PC-3 (cell line): Measurements from ENCODE around the gene RNMT. TPM values are rescaled to one million over a fixed set of nuclear protein-coding genes. Genes with fewer than 3 reads are reported as not detected.

ENCODE experiments used
- ATAC-seq: fragments of 200-7000 bp; cut with Tn5 transposase; 2 replicates; pipeline ENCODE4 v1.9.1; 2020; ENCODE audit warnings: mild to moderate bottlenecking, moderate library complexity
- BruUV-seq: library from RNA; stranded (reverse); fragments of 400-500 nt; replicated peaks from 2 replicates; lab custom pipeline; 2021; lab: Mats Ljungman, UMichigan
- CTCF ChIA-PET: fragments of 300-600 bp; sonication (Branson Sonifier 250); formaldehyde crosslinking; loops from one replicate; lab custom pipeline; 2022; ENCODE audit warnings: antibody characterized with exemption; lab: Charles Lee
- POLR2A ChIA-PET: fragments of 300-600 bp; sonication (Branson Sonifier 250); formaldehyde crosslinking; loops from one replicate; lab custom pipeline; 2022; ENCODE audit warnings: antibody characterized with exemption; ENCODE audit not compliant: unreplicated experiment; lab: Charles Lee
- DNase-seq: peaks from one replicate; pipeline ENCODE4 v3.0.0-alpha.2; 2015
- H2AFZ ChIP-seq: fragments of 300-600 bp; sonication (generic); 2 replicates; pipeline ENCODE4 v1.6.0; 2016; ENCODE audit warnings: antibody characterized with exemption, low read length
- H3F3A ChIP-seq: fragments of 300-600 bp; sonication (generic); one replicate; pipeline ENCODE4 v1.6.0; 2017; ENCODE audit warnings: antibody characterized with exemption, low read length, control low read depth, mild to moderate bottlenecking; ENCODE audit not compliant: unreplicated experiment
- H3K27ac ChIP-seq: fragments of 300-600 bp; sonication (generic); 2 replicates; pipeline ENCODE4 v1.5.1; 2016; ENCODE audit warnings: mild to moderate bottlenecking, low read length
- H3K27me3 ChIP-seq: fragments of 300-600 bp; sonication (generic); 2 replicates; pipeline ENCODE4 v1.6.1; 2016; ENCODE audit warnings: low read length, mixed read lengths
- H3K36me3 ChIP-seq: fragments of 300-600 bp; sonication (generic); 2 replicates; pipeline ENCODE4 v1.6.1; 2016; ENCODE audit warnings: low read depth, mixed run types, low read length, mixed read lengths
- H3K4me1 ChIP-seq: fragments of 300-600 bp; sonication (generic); 2 replicates; pipeline ENCODE4 v1.5.1; 2016; ENCODE audit warnings: low read length; ENCODE audit not compliant: insufficient read depth
- H3K4me2 ChIP-seq: fragments of 300-600 bp; sonication (generic); 2 replicates; pipeline ENCODE4 v1.6.0; 2016; ENCODE audit warnings: low read length
- H3K4me3 ChIP-seq: fragments of 300-600 bp; sonication (generic); 2 replicates; pipeline ENCODE4 v1.5.1; 2016; ENCODE audit warnings: mild to moderate bottlenecking, low read length, mixed read lengths
- H3K79me2 ChIP-seq: fragments of 300-600 bp; sonication (generic); 2 replicates; pipeline ENCODE4 v1.6.1; 2017; ENCODE audit warnings: low read length, mixed read lengths
- H3K9ac ChIP-seq: fragments of 300-600 bp; sonication (generic); 2 replicates; pipeline ENCODE4 v1.6.0; 2016; ENCODE audit warnings: mild to moderate bottlenecking, low read length
- H3K9me2 ChIP-seq: fragments of 300-600 bp; sonication (generic); replicated peaks from 2 replicates; pipeline ENCODE4 v1.6.1; 2016; ENCODE audit warnings: mixed run types, low read length, mixed read lengths
- H3K9me3 ChIP-seq: fragments of 300-600 bp; sonication (generic); 2 replicates; pipeline ENCODE4 v1.6.1; 2016; ENCODE audit warnings: low read length, mixed read lengths
- H4K20me1 ChIP-seq: fragments of 300-600 bp; sonication (generic); 2 replicates; pipeline ENCODE4 v1.6.1; 2016; ENCODE audit warnings: low read length, mixed read lengths
- CTCF ChIP-seq: fragments of 300-600 bp; sonication (generic); conservative IDR thresholded peaks from 2 replicates; pipeline ENCODE4 v1.5.1; 2017; ENCODE audit warnings: antibody characterized with exemption, low read depth, mild to moderate bottlenecking, low read length
- EZH2 ChIP-seq: fragments of 300-600 bp; sonication (generic); IDR thresholded peaks from one replicate; pipeline ENCODE4 v1.6.1; 2017; ENCODE audit warnings: antibody characterized with exemption, mild to moderate bottlenecking, low read length; ENCODE audit not compliant: unreplicated experiment
- EZH2phosphoT487 ChIP-seq: fragments of 300-600 bp; sonication (generic); IDR thresholded peaks from 2 replicates; pipeline ENCODE4 v1.6.1; 2018; ENCODE audit warnings: mild to moderate bottlenecking, antibody characterized with exemption, low read length, borderline replicate concordance
- intact Hi-C: fragments of 100-400 bp; cut with micrococcal nuclease; formaldehyde crosslinking; loops from 2 replicates; pipeline ENCODE4 v1.9.0; 2023
- total RNA-seq: library from RNA; depleted of rRNA; stranded (reverse); fragments of >200 nt; gene quantifications from 2 replicates; pipeline ENCODE4 v1.2.3, GENCODE V29; 2014

Gene RNMT
- total RNA-seq, 1 experiment from 2014 or later, result 18.9 TPM

GRCh38 chr18:13730481-13730880 lies 4.0 kb downstream of the RNMT start:
- no peak for TF ChIP-seq EZH2
- TF ChIP-seq CTCF, result no peak
- no peak for TF ChIP-seq EZH2phosphoT487
- ATAC-seq (no peak), DNase-seq (no peak)
- no peaks in the 10 kb centered on the region for H3K27me3 ChIP-seq
- intact Hi-C loops, result no loop called here
- no peak overlapping the region for H3K4me2 ChIP-seq
- H3K4me3 ChIP-seq, result no peak overlapping the region
- ChIA-PET POLR2A (no interaction called here), CTCF (no interaction called here)
- H3K27ac ChIP-seq, result no peak overlapping the region
- H3K79me2 ChIP-seq, result peaks cover 74% of the 10 kb centered on the region
- no peak overlapping the region for H3K9ac ChIP-seq
- H3K9me3 ChIP-seq, result no peaks in the 10 kb centered on the region
- peaks cover 25% of the 10 kb centered on the region for H4K20me1 ChIP-seq
- no peaks in the 10 kb centered on the region for H3K9me2 ChIP-seq
- no TSS peak for BruUV-seq
- H3K36me3 ChIP-seq, result peaks cover 16% of the 10 kb centered on the region
- no peaks in the 10 kb centered on the region for H3F3A ChIP-seq
- no peak overlapping the region for H2AFZ ChIP-seq
- peaks cover 16% of the 10 kb centered on the region; the same call in 1 of the 2 replicates for H3K4me1 ChIP-seq

- H3F3A ChIP-seq, result no peaks in the 10 kb centered on the region
- intact Hi-C loops, result no loop called here
- BruUV-seq, result no TSS peak
- ATAC-seq (no peak), DNase-seq (no peak)
- no peak for TF ChIP-seq EZH2phosphoT487
- H3K9me3 ChIP-seq, result no peaks in the 10 kb centered on the region
- H2AFZ ChIP-seq, result no peak overlapping the region
- no peak overlapping the region for H3K4me2 ChIP-seq
- CTCF ChIA-PET, result no interaction called here
- POLR2A ChIA-PET, result no interaction called here
- H4K20me1 ChIP-seq, result peaks cover 2% of the 10 kb centered on the region; the same call in 1 of the 2 replicates
- no peak overlapping the region for H3K9ac ChIP-seq
- H3K27me3 ChIP-seq, result no peaks in the 10 kb centered on the region
- peaks cover 22% of the 10 kb centered on the region for H3K79me2 ChIP-seq
- H3K4me3 ChIP-seq, result no peak overlapping the region
- H3K36me3 ChIP-seq, result peaks cover 54% of the 10 kb centered on the region
- H3K4me1 ChIP-seq, result no peaks in the 10 kb centered on the region
- no peak overlapping the region for H3K27ac ChIP-seq
- no peaks in the 10 kb centered on the region for H3K9me2 ChIP-seq
Measured at GRCh38 chr18:13735681-13736080, 9.2 kb downstream of the RNMT start.

GRCh38 chr18:13745696-13746095 lies 19.2 kb downstream of the RNMT start:
- H3K9ac ChIP-seq, result no peak overlapping the region
- H3F3A ChIP-seq, result no peaks in the 10 kb centered on the region
- TF ChIP-seq EZH2phosphoT487, result no peak
- TF ChIP-seq CTCF, result no peak
- TF ChIP-seq EZH2, result no peak
- H3K79me2 ChIP-seq, result no peaks in the 10 kb centered on the region
- H3K9me3 ChIP-seq, result no peaks in the 10 kb centered on the region
- ChIA-PET CTCF (no interaction called here), POLR2A (no interaction called here)
- no peaks in the 10 kb centered on the region for H3K9me2 ChIP-seq
- H4K20me1 ChIP-seq, result no peaks in the 10 kb centered on the region
- peaks cover 56% of the 10 kb centered on the region for H3K36me3 ChIP-seq
- intact Hi-C loops, result no loop called here
- ATAC-seq (no peak), DNase-seq (no peak)
- H2AFZ ChIP-seq, result no peak overlapping the region
- no peak overlapping the region for H3K27ac ChIP-seq
- no peaks in the 10 kb centered on the region for H3K4me1 ChIP-seq
- H3K4me2 ChIP-seq, result no peak overlapping the region
- H3K27me3 ChIP-seq, result no peaks in the 10 kb centered on the region
- H3K4me3 ChIP-seq, result no peak overlapping the region
- BruUV-seq, result no TSS peak
